ENCODE data around the gene SERPINA6.

DNA sequence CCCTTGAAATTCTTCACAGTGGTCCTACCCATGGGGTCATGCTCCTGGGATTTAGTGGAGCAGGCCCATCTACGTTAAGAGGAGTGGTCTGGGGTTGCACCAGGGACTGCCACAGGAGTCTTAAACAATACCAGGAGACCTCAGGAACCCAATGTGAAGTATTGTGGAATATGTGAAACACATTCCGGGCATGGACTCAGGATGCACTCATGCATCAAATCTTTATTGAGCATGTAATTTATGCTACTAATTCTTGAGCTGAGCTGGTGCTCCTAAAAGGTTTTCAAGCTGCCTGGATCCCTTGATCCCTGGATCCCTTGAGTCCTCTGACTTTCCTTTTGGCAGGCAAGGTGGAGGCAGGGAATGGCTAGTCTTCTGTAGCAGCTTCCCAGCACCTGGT lies 38.9 kb downstream of the SERPINA6 start:
- TF ChIP-seq, protein P1, sequence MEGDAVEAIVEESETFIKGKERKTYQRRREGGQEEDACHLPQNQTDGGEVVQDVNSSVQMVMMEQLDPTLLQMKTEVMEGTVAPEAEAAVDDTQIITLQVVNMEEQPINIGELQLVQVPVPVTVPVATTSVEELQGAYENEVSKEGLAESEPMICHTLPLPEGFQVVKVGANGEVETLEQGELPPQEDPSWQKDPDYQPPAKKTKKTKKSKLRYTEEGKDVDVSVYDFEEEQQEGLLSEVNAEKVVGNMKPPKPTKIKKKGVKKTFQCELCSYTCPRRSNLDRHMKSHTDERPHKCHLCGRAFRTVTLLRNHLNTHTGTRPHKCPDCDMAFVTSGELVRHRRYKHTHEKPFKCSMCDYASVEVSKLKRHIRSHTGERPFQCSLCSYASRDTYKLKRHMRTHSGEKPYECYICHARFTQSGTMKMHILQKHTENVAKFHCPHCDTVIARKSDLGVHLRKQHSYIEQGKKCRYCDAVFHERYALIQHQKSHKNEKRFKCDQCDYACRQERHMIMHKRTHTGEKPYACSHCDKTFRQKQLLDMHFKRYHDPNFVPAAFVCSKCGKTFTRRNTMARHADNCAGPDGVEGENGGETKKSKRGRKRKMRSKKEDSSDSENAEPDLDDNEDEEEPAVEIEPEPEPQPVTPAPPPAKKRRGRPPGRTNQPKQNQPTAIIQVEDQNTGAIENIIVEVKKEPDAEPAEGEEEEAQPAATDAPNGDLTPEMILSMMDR (IDR thresholded peaks at IDR 0.05): no peak
- TF ChIP-seq EZH2 (IDR thresholded peaks at IDR 0.05; ENCODE audit: borderline replicate concordance, insufficient read depth, low read depth, low read length, poor library complexity, severe bottlenecking): no peak

Measured in B cell (primary cell).